Liver (tissue), 9 donors: Measurements from ENCODE around the gene BACE1-AS. TPM values are rescaled to one million over a fixed set of nuclear protein-coding genes. Genes with fewer than 3 reads are reported as not detected.
"Not testable (repeated sequence)": the region's sequence is repeated elsewhere in the genome, so short reads cannot be mapped to it uniquely, and the experiment has no call there.

Source experiments
- DNase-seq: peaks from one replicate; pipeline ENCODE4 v3.0.0-alpha.2; 2017; ENCODE audit warnings: low spot score
- H3K27ac ChIP-seq, 2 donors: one replicate each; pipeline ENCODE4 v1.7.0; 2013; ENCODE audit warnings: inconsistent platforms in 2 of 2, low read length in 2 of 2, control low read depth in 1 of 2, low read depth in 1 of 2, mild to moderate bottlenecking in 1 of 2
- H3K27me3 ChIP-seq, 4 donors: one replicate each; pipeline versions ENCODE4 v1.6.1 to v1.7.0; 2013; ENCODE audit warnings: low read length in 3 of 4, inconsistent platforms in 1 of 4, mild to moderate bottlenecking in 1 of 4, moderate library complexity in 1 of 4; ENCODE audit not compliant: control insufficient read depth in 4 of 4, insufficient read depth in 4 of 4
- H3K36me3 ChIP-seq, 4 donors: one replicate each; pipeline versions ENCODE4 v1.6.1 to v1.7.0; 2013; ENCODE audit warnings: low read length in 3 of 4, mild to moderate bottlenecking in 3 of 4, low read depth in 1 of 4, moderate library complexity in 1 of 4; ENCODE audit not compliant: control insufficient read depth in 4 of 4, insufficient read depth in 3 of 4
- H3K4me1 ChIP-seq, 4 donors: one replicate each; pipeline versions ENCODE4 v1.6.1 to v1.7.0; 2013; ENCODE audit warnings: low read length in 3 of 4, mild to moderate bottlenecking in 3 of 4, moderate library complexity in 1 of 4; ENCODE audit not compliant: control insufficient read depth in 4 of 4, insufficient read depth in 4 of 4
- H3K4me3 ChIP-seq, 3 donors: one replicate each; pipeline versions ENCODE4 v1.6.1 to v1.7.0; 2013; ENCODE audit warnings: low read length in 3 of 3, control low read depth in 1 of 3, low read depth in 1 of 3, mild to moderate bottlenecking in 1 of 3
- H3K9ac ChIP-seq, 2 donors: one replicate each; pipeline ENCODE4 v1.7.0; 2013; ENCODE audit warnings: low read length in 2 of 2, mild to moderate bottlenecking in 2 of 2, moderate library complexity in 2 of 2, control low read depth in 1 of 2, low read depth in 1 of 2
- H3K9me3 ChIP-seq, 4 donors: one replicate each; pipeline versions ENCODE4 v1.6.1 to v1.7.0; 2013; ENCODE audit warnings: low read length in 3 of 4; ENCODE audit not compliant: control insufficient read depth in 4 of 4
- EGR1 ChIP-seq, 2 donors: IDR thresholded peaks; 2 replicates each; pipeline ENCODE4 v1.6.1; 2016 to 2018; ENCODE audit warnings: antibody characterized with exemption in 2 of 2, low read depth in 2 of 2
- FOXA1 ChIP-seq: IDR thresholded peaks from 2 replicates; pipeline ENCODE4 v1.6.1; 2016; ENCODE audit warnings: antibody characterized with exemption
- FOXA2 ChIP-seq: IDR thresholded peaks from 2 replicates; pipeline ENCODE4 v1.6.1; 2016; ENCODE audit warnings: antibody characterized with exemption
- GABPA ChIP-seq, 2 donors: IDR thresholded peaks in 1 of 2; conservative IDR thresholded peaks in 1 of 2; 2 replicates each; pipeline ENCODE4 v1.6.1; 2016; ENCODE audit warnings: antibody characterized with exemption in 2 of 2, mild to moderate bottlenecking in 1 of 2, moderate library complexity in 1 of 2
- HNF4A ChIP-seq, 2 donors: conservative IDR thresholded peaks; 2 replicates each; pipeline ENCODE4 v1.6.1; 2016; ENCODE audit warnings: antibody characterized with exemption in 2 of 2, mild to moderate bottlenecking in 2 of 2
- HNF4G ChIP-seq: IDR thresholded peaks from 2 replicates; pipeline ENCODE4 v1.6.1; 2016; ENCODE audit warnings: antibody characterized with exemption
- NR2F2 ChIP-seq: IDR thresholded peaks from 2 replicates; pipeline ENCODE4 v1.6.1; 2016; ENCODE audit warnings: antibody characterized with exemption
- RAD21 ChIP-seq, 2 donors: IDR thresholded peaks; 2 replicates each; pipeline ENCODE4 v1.6.1; 2016; ENCODE audit warnings: antibody characterized with exemption in 2 of 2, mild to moderate bottlenecking in 2 of 2
- RXRA ChIP-seq, 2 donors: IDR thresholded peaks; 2 replicates each; pipeline ENCODE4 v1.6.1; 2017 to 2018; ENCODE audit warnings: antibody characterized with exemption in 2 of 2, mild to moderate bottlenecking in 1 of 2
- SP1 ChIP-seq: IDR thresholded peaks from 2 replicates; pipeline ENCODE4 v1.6.1; 2018; ENCODE audit warnings: antibody characterized with exemption, mild to moderate bottlenecking
- YY1 ChIP-seq: IDR thresholded peaks from 2 replicates; pipeline ENCODE4 v1.6.1; 2016; ENCODE audit warnings: antibody characterized with exemption, mild to moderate bottlenecking
- WGBS: extraction: QIAGEN DNeasy Blood & Tissue Kit; methylation state at CpG from one replicate; pipeline ENCODE4 v1.1.7; 2013; 5-methylcytosine and 5-hydroxymethylcytosine counted together
- polyA plus RNA-seq, 2 donors: library from polyadenylated mRNA; stranded (reverse) in 1 of 2; unstranded in 1 of 2; fragments of 200-250 nt in 1 of 2; fragments of >200 nt in 1 of 2; fragmentation: Nextera tagmentation in 1 of 2; extraction: Ambion mirVana in 1 of 2; gene quantifications; one replicate each; pipeline versions ENCODE4 v1.2.1 to v1.2.3, GENCODE V29; 2013 to 2015
- total RNA-seq, 2 donors: library from RNA; depleted of rRNA; stranded (reverse); fragments of >200 nt; gene quantifications; one replicate each; pipeline ENCODE4 v1.2.3, GENCODE V29; 2014
- TF ChIP-seq, protein P1 (sequence below): IDR thresholded peaks from 2 replicates; pipeline ENCODE4 v1.6.1; 2016; ENCODE audit warnings: antibody characterized with exemption, mild to moderate bottlenecking
- TF ChIP-seq, protein P2 (sequence below): fragments of 150-350 bp; IDR thresholded peaks from 2 replicates; pipeline ENCODE4 v1.5.1; 2017; ENCODE audit warnings: improper control_type of control experiment, low read depth, low read length; ENCODE audit not compliant: missing input control
- TF ChIP-seq, protein P3 (sequence below): IDR thresholded peaks from 2 replicates; pipeline ENCODE4 v1.6.1; 2016; ENCODE audit warnings: antibody characterized with exemption
- donor health status: healthy.
- donor health status: healthy.
- donor health status: healthy.
- donor health status: healthy.
- donor health status: healthy.

The BACE1-AS gene
- total and polyA plus RNA-seq, 4 donors: 0.85 to 2.9 (median 1.6) TPM

DNA sequence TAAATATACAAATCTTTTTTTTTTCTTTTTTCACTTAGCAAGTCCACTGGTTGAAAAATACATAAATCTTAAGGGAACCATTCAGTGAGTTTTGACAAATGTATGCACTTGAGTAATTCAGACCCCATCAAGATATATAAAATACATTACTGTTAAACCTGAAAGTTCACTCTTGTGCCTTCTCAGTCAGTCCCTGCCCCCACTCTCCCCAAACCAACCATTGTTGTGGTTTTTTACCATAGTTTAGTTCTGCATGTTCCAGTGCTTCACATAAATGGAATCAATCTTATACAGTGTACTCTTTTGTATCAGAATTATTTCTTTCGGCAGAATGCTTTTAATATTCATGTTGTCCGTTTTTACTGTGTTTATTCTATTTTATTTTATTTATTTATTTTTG lies 32.6 kb upstream of the BACE1-AS start:
- H3K4me3 ChIP-seq: no peak overlapping the region
- no peaks in the 10 kb centered on the region for H3K9me3 ChIP-seq
- no peak for TF ChIP-seq FOXA1
- no peak for DNase-seq
- H3K9ac ChIP-seq: no peak overlapping the region
- no peaks in the 10 kb centered on the region for H3K4me1 ChIP-seq
- peaks cover 0 to 6% (median 3%) of the 10 kb centered on the region in 4 donors for H3K36me3 ChIP-seq
- no peak overlapping the region for H3K27ac ChIP-seq
- WGBS: 94% methylated on average over 2 of the region's 2 CpGs
- H3K27me3 ChIP-seq: no peaks in the 10 kb centered on the region

DNA sequence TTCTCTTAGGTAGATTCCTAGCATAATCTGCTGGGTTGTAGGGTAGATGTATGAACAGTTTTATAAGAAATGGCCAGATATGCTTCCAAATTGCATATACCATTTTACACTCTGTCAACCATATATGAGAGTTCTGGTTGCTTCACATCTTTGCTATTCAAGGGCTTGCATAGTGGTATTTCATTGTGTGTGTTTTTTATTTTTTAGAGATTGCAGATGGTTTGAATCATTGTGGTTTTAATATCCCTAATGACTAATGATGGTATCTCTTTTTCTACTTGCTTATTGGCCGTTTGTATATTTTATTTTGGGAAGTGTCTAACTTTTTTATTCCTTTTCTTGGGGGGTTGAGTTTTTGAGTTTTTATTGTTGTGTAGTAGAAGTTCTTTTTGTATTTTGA lies 31.7 kb upstream of the BACE1-AS start:
- DNase-seq: no peak
- Histone ChIP-seq H3K27me3 (no peaks in the 10 kb centered on the region), H3K4me3 (no peak overlapping the region), H3K4me1 (no peaks in the 10 kb centered on the region), H3K9me3 (no peaks in the 10 kb centered on the region), H3K9ac (no peak overlapping the region), H3K27ac (no peak overlapping the region), H3K36me3 (peaks cover 0 to 3% (median 3%) of the 10 kb centered on the region in 4 donors)
- no peak for TF ChIP-seq HNF4G
- TF ChIP-seq NR2F2: no peak
- TF ChIP-seq RXRA (IDR thresholded peaks at IDR 0.05): no peak
- TF ChIP-seq GABPA (IDR thresholded peaks at IDR 0.05 in 1 of 2, conservative IDR thresholded peaks at IDR 0.05 in 1 of 2): no peak
- TF ChIP-seq, protein P1, sequence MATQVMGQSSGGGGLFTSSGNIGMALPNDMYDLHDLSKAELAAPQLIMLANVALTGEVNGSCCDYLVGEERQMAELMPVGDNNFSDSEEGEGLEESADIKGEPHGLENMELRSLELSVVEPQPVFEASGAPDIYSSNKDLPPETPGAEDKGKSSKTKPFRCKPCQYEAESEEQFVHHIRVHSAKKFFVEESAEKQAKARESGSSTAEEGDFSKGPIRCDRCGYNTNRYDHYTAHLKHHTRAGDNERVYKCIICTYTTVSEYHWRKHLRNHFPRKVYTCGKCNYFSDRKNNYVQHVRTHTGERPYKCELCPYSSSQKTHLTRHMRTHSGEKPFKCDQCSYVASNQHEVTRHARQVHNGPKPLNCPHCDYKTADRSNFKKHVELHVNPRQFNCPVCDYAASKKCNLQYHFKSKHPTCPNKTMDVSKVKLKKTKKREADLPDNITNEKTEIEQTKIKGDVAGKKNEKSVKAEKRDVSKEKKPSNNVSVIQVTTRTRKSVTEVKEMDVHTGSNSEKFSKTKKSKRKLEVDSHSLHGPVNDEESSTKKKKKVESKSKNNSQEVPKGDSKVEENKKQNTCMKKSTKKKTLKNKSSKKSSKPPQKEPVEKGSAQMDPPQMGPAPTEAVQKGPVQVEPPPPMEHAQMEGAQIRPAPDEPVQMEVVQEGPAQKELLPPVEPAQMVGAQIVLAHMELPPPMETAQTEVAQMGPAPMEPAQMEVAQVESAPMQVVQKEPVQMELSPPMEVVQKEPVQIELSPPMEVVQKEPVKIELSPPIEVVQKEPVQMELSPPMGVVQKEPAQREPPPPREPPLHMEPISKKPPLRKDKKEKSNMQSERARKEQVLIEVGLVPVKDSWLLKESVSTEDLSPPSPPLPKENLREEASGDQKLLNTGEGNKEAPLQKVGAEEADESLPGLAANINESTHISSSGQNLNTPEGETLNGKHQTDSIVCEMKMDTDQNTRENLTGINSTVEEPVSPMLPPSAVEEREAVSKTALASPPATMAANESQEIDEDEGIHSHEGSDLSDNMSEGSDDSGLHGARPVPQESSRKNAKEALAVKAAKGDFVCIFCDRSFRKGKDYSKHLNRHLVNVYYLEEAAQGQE: no peak
- 83% methylated on average over 1 of the region's 1 CpG for WGBS

DNA sequence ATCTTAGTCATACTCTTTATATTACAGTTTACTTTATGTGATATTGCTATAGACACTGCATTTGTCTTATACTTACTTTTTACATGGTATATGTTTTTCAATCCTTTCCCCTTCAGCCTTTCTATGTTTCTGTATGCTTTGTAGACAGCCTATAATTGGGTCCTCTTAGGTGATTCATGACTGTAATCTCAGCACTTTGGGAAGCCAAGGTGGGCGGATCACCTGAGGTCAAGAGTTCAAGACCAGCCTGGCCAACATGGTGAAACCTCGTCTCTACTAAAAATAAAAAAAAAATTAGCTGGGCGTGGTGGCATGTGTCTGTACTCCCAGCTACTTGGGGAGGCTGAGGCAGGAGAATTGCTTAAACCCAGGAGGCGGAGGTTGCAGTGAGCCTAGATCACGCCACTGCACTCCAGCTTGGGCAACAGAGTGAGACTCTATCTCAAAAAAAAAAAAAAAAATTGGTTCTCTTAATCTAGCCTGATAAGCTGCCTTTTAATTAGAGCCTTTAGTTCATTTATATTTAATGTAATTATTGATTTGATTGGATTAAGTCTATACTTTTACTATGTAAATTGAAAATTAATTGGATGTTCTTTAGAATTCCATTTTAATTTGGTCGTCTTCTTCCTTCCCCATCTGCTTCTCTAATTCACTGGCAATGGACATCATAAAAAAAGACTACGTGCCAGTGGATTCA lies 26.4 kb upstream of the BACE1-AS start:
- not testable (repeated sequence) for H3K9me3 ChIP-seq, H3K36me3 ChIP-seq, DNase-seq, H3K4me3 ChIP-seq, H3K4me1 ChIP-seq, H3K27me3 ChIP-seq, H3K27ac ChIP-seq, H3K9ac ChIP-seq
- WGBS: 94% methylated on average over 7 of the region's 7 CpGs

DNA sequence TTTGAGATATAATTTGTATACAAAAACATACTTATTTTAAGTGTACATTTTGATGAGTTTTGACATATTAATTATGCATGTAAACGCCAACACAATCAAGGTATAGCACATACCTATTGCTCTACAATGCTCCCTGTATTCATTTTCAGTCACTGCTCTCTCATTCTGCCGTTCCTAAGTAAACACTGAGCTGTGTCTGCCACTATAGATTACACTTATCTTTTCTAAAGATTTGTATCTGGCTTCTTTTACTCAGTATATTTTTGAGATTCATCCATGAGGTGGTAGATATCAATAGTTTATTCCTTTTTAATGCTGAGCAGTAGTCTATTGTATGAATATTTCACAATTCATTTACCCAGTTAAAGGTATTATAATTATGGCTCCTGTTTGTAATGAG lies 25.4 kb upstream of the BACE1-AS start:
- TF ChIP-seq EGR1 (IDR thresholded peaks at IDR 0.05; ENCODE audit: low read depth in 2 of 2) (no peak), RXRA (IDR thresholded peaks at IDR 0.05) (no peak), HNF4A (conservative IDR thresholded peaks at IDR 0.05) (no peak), RAD21 (IDR thresholded peaks at IDR 0.05) (no peak), FOXA1 (no peak), YY1 (no peak), SP1 (no peak), FOXA2 (no peak), NR2F2 (no peak)
- TF ChIP-seq, protein P1: no peak
- TF ChIP-seq, protein P2, sequence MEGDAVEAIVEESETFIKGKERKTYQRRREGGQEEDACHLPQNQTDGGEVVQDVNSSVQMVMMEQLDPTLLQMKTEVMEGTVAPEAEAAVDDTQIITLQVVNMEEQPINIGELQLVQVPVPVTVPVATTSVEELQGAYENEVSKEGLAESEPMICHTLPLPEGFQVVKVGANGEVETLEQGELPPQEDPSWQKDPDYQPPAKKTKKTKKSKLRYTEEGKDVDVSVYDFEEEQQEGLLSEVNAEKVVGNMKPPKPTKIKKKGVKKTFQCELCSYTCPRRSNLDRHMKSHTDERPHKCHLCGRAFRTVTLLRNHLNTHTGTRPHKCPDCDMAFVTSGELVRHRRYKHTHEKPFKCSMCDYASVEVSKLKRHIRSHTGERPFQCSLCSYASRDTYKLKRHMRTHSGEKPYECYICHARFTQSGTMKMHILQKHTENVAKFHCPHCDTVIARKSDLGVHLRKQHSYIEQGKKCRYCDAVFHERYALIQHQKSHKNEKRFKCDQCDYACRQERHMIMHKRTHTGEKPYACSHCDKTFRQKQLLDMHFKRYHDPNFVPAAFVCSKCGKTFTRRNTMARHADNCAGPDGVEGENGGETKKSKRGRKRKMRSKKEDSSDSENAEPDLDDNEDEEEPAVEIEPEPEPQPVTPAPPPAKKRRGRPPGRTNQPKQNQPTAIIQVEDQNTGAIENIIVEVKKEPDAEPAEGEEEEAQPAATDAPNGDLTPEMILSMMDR: no peak
- TF ChIP-seq, protein P3, sequence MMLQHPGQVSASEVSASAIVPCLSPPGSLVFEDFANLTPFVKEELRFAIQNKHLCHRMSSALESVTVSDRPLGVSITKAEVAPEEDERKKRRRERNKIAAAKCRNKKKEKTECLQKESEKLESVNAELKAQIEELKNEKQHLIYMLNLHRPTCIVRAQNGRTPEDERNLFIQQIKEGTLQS: no peak
- Histone ChIP-seq H3K9ac (no peak overlapping the region), H3K4me1 (no peaks in the 10 kb centered on the region), H3K27ac (no peak overlapping the region), H3K4me3 (no peak overlapping the region), H3K36me3 (peaks cover 0 to 2% (median under 1%) of the 10 kb centered on the region in 4 donors), H3K9me3 (no peaks in the 10 kb centered on the region), H3K27me3 (no peaks in the 10 kb centered on the region)
- WGBS: 85% methylated on average over 2 of the region's 2 CpGs
- no peak for DNase-seq
